Measurements from ENCODE around the gene DIP2C.

Gene DIP2C

DNA sequence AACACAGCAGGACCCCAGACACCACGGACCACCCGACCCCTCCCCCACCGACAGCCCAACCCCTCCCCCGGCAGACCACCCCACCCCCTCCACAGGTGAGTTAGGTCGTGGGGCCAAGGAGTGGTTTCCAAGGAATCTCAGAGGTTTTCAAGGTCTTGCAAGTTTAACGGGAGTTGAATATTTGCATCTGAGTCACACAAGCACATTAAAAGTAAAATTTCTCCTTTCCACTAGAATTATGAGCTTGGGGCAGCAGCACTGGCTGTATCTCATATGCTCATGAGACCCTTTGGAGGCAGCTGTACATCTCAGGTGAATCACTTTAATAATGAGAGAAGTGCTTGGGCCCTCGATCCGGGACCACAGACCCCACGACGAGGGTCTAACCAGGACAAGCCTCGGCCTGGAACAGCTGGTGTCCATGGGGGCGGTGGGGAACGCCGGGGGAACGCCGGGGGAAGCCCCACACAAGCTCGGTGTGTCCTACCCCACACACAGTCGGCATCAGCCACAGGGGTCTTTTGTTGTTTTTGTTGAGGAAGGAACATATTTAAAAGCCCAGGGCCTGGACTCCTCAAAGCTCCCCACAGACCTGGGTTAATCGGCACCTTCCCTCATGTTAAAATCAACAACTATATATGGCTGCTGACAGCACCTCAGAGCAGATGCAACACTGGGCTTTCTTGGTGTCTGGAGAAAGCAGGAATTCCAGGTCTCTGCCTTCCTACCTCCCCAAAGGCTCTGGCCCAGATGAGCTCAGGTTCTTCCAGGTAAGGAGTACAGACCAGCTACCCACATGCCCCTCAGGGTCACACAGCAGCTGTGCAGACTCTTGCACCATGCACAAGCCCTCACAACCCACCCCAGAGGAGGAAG is 130.3 kb downstream of the DIP2C start:
- no peak overlapping the region for H3K4me3 ChIP-seq (ENCODE audit: low read length in 2 of 2)
- peaks cover 37% of the 10 kb centered on the region for H3K4me1 ChIP-seq (ENCODE audit: control insufficient read depth, insufficient read depth, low read length)

DNA sequence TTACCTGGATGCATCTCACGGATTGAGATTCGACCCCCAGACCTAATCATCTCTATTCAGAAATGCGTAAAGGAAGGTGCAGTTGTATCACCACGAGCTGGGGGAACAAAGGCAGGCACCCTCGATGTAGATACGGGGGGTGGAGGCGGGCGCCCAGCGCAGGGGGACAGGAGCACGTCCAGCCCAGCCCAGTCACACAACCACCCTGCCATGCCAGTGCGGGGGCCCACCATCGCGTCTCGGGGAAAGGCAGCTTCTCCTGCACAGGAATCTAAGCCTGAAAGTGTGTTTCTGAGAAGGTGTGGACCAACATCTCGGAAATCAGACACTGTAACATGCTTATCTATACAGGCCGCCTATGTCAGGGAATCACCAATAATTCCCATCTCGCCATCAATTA is 131.1 kb downstream of the DIP2C start:
- peaks cover 37% of the 10 kb centered on the region for H3K4me1 ChIP-seq (ENCODE audit: control insufficient read depth, insufficient read depth, low read length)
- H3K9me3 ChIP-seq (ENCODE audit: control insufficient read depth in 2 of 2, low read length in 2 of 2) = no peaks in the 10 kb centered on the region
- no peaks in the 10 kb centered on the region for H3K27me3 ChIP-seq (ENCODE audit: control insufficient read depth in 1 of 2, insufficient read depth in 2 of 2, low read length in 2 of 2)
- H3K4me3 ChIP-seq (ENCODE audit: low read length in 2 of 2) = no peak overlapping the region
- no peaks in the 10 kb centered on the region for H3K36me3 ChIP-seq (ENCODE audit: control insufficient read depth in 2 of 2, insufficient read depth in 2 of 2, low read length in 2 of 2)
- no peak overlapping the region for H3K27ac ChIP-seq (ENCODE audit: low read length)
- H3K9ac ChIP-seq (ENCODE audit: low read length in 2 of 2) = no peak overlapping the region

More for the DNA sequence above, 130.3 kb downstream of the DIP2C start:
- H3K27ac ChIP-seq (ENCODE audit: low read length) = no peak overlapping the region
- no peak overlapping the region for H3K9ac ChIP-seq (ENCODE audit: low read length in 2 of 2)
- no peaks in the 10 kb centered on the region for H3K27me3 ChIP-seq (ENCODE audit: control insufficient read depth in 1 of 2, insufficient read depth in 2 of 2, low read length in 2 of 2)
- H3K9me3 ChIP-seq (ENCODE audit: control insufficient read depth in 2 of 2, low read length in 2 of 2) = peaks cover 0 to 2% of the 10 kb centered on the region in 2 donors
- H3K36me3 ChIP-seq (ENCODE audit: control insufficient read depth in 2 of 2, insufficient read depth in 2 of 2, low read length in 2 of 2) = no peaks in the 10 kb centered on the region

DNA sequence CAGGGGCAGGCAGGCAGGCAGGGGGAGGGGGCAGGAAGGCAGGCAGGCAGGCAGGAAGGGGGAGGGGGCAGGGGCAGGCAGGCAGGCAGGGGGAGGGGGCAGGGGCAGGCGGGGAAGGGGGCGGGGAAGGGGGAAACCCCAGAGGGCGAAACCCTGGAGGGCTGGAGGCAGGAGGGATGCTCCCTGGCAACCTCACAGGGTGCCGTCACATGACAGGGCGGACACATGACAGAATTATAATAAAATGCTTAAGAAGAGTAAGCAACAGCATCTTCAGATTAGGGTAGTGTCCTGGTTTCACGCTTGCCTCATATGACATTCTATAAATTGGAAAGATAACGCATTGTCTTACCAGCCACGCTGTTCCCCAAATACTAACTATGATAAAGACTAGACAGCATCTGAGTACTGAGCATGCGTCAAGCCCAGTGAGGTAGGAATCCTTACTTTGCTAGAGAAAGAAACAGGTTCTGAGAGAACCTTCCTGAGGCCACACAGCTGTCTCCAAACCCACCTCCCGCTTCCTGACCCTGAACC is 131.6 kb downstream of the DIP2C start:
- no peaks in the 10 kb centered on the region for H3K36me3 ChIP-seq (ENCODE audit: control insufficient read depth in 2 of 2, insufficient read depth in 2 of 2, low read length in 2 of 2)
- H3K9me3 ChIP-seq (ENCODE audit: control insufficient read depth in 2 of 2, low read length in 2 of 2) = no peaks in the 10 kb centered on the region
- no peak overlapping the region for H3K9ac ChIP-seq (ENCODE audit: low read length in 2 of 2)
- no peak overlapping the region for H3K27ac ChIP-seq (ENCODE audit: low read length)
- peaks cover 38% of the 10 kb centered on the region for H3K4me1 ChIP-seq (ENCODE audit: control insufficient read depth, insufficient read depth, low read length)
- no peaks in the 10 kb centered on the region for H3K27me3 ChIP-seq (ENCODE audit: control insufficient read depth in 1 of 2, insufficient read depth in 2 of 2, low read length in 2 of 2)
- no peak overlapping the region for H3K4me3 ChIP-seq (ENCODE audit: low read length in 2 of 2)

DNA sequence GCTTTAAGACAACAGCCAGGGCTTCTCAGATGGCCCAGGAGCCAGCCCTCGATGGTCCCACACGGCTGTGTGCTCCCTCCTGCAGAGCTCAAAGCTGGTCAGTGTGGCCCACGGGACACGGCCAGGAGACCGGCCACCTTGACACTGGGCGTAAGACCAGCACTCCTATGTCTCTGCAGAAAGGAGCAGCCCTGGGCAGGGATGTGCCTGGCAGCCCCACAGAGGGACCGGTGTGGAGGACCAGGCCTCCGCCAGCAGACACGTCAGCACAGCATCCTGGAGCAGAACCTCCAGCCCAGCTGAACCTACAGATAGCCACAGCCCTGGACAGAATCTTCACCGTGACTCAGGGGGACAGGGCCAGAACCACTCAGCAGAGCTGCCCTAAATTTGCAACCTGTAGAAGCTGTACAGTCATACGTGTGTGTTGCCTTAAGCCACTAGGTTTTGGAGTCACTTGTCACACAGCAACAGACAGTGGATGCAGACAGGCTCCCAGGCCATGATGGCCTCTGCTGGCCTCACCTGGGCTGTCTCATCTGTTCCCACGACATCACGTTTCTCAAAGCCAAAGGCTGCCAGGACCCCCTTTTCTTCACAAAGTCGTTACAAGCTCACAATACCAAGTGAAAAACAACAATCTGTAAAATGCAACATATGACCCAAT is 132.4 kb downstream of the DIP2C start:
- Histone ChIP-seq H3K27ac (ENCODE audit: low read length) (no peak overlapping the region), H3K9ac (ENCODE audit: low read length in 2 of 2) (no peak overlapping the region), H3K4me3 (ENCODE audit: low read length in 2 of 2) (no peak overlapping the region), H3K27me3 (ENCODE audit: control insufficient read depth in 1 of 2, insufficient read depth in 2 of 2, low read length in 2 of 2) (no peaks in the 10 kb centered on the region), H3K36me3 (ENCODE audit: control insufficient read depth in 2 of 2, insufficient read depth in 2 of 2, low read length in 2 of 2) (no peaks in the 10 kb centered on the region), H3K9me3 (ENCODE audit: control insufficient read depth in 2 of 2, low read length in 2 of 2) (no peaks in the 10 kb centered on the region), H3K4me1 (ENCODE audit: control insufficient read depth, insufficient read depth, low read length) (peaks cover 35% of the 10 kb centered on the region)

DNA sequence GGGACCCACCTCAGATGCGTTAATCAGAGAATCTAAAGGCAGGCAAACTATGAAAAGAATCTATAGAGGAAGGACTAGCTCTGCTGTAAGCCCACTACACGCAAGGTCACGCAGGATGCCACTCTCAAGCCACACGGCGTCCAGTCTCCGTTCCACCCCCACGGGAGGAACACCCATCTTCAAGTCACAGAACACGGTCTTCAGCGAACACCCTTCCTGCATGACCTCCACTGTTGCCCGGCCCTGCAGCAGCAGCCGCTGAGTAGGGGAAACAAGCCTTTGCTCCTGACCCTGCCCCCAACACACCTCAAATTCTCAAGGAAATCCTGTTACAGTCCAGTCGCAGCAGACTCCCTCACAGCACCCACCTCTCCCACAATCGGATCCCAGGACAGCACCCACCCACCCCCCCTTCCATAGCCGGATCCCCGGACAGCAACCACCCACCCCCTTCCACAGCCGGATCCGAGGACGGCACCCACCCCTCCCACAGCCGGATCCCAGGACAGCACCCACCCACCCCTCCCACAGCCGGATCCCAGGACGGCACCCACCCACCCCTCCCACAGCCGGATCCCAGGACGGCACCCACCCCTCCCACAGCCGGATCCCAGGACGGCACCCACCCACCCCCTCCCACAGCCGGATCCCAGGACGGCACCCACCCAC is 133.7 kb downstream of the DIP2C start:
- H3K4me3 ChIP-seq (ENCODE audit: low read length in 2 of 2) = no peak overlapping the region
- H3K27ac ChIP-seq (ENCODE audit: low read length) = no peak overlapping the region
- no peak overlapping the region for H3K9ac ChIP-seq (ENCODE audit: low read length in 2 of 2)
- no peaks in the 10 kb centered on the region for H3K27me3 ChIP-seq (ENCODE audit: control insufficient read depth in 1 of 2, insufficient read depth in 2 of 2, low read length in 2 of 2)
- H3K9me3 ChIP-seq (ENCODE audit: control insufficient read depth in 2 of 2, low read length in 2 of 2) = no peaks in the 10 kb centered on the region
- no peaks in the 10 kb centered on the region for H3K36me3 ChIP-seq (ENCODE audit: control insufficient read depth in 2 of 2, insufficient read depth in 2 of 2, low read length in 2 of 2)
- peaks cover 36% of the 10 kb centered on the region for H3K4me1 ChIP-seq (ENCODE audit: control insufficient read depth, insufficient read depth, low read length)

DNA sequence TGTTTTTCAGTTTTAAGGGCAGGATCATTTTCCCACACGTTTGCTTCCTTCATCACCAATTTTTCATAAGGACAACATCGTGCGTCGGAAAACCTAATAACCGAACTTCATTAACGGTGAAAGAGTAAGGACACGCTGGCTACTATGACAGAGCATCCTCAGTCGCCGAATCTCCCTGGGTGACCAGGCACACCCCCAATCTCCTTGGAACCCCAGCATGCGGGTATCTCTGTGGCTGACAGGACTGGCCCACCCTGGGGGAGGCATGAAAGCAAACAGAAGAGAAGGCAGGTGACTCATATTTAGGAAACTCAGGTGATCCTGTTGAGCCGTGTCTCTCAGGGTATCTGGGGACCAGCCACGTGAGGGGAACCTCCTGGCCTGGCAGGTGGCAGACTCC is 134.2 kb downstream of the DIP2C start:
- no peaks in the 10 kb centered on the region for H3K27me3 ChIP-seq (ENCODE audit: control insufficient read depth in 1 of 2, insufficient read depth in 2 of 2, low read length in 2 of 2)
- H3K4me1 ChIP-seq (ENCODE audit: control insufficient read depth, insufficient read depth, low read length) = peaks cover 39% of the 10 kb centered on the region
- no peak overlapping the region for H3K4me3 ChIP-seq (ENCODE audit: low read length in 2 of 2)
- H3K9me3 ChIP-seq (ENCODE audit: control insufficient read depth in 2 of 2, low read length in 2 of 2) = no peaks in the 10 kb centered on the region
- H3K9ac ChIP-seq (ENCODE audit: low read length in 2 of 2) = no peak overlapping the region
- no peaks in the 10 kb centered on the region for H3K36me3 ChIP-seq (ENCODE audit: control insufficient read depth in 2 of 2, insufficient read depth in 2 of 2, low read length in 2 of 2)
- no peak overlapping the region for H3K27ac ChIP-seq (ENCODE audit: low read length)

DNA sequence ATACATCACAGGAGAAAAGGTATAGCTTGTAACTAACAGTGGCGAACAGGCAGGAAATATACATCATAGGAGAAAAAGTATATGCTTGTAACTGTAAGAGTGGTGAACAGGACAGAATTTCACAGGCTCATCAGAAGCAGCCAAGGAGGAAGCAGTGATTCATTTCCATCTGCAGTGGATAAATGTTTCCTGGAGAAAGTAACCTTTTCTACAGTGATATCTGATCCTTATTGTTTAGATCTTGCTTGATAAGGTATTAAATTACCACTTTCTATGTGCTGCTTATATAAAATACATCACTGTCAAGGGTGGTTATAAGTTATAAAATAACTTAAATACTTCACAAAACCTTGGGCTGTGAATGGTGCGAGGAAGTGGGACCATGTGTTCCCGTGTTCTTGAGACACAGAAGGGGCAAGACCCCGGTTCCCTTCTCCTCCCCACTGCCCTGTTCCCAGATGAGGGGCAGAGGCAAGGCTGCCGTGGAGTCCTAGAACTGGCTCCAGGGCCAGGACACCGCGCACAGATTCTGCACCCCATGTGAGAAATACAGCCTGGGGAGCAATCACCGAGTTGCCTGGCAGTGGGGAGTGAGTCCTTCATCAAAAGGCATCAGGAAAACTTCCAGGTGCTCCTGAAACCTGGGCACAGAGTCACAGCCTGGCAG is 135.2 kb downstream of the DIP2C start:
- H3K4me3 ChIP-seq (ENCODE audit: low read length in 2 of 2) = no peak overlapping the region
- H3K36me3 ChIP-seq (ENCODE audit: control insufficient read depth in 2 of 2, insufficient read depth in 2 of 2, low read length in 2 of 2) = no peaks in the 10 kb centered on the region
- no peaks in the 10 kb centered on the region for H3K27me3 ChIP-seq (ENCODE audit: control insufficient read depth in 1 of 2, insufficient read depth in 2 of 2, low read length in 2 of 2)
- H3K27ac ChIP-seq (ENCODE audit: low read length) = no peak overlapping the region
- H3K9ac ChIP-seq (ENCODE audit: low read length in 2 of 2) = no peak overlapping the region
- H3K4me1 ChIP-seq (ENCODE audit: control insufficient read depth, insufficient read depth, low read length) = peaks cover 39% of the 10 kb centered on the region
- H3K9me3 ChIP-seq (ENCODE audit: control insufficient read depth in 2 of 2, low read length in 2 of 2) = no peaks in the 10 kb centered on the region

DNA sequence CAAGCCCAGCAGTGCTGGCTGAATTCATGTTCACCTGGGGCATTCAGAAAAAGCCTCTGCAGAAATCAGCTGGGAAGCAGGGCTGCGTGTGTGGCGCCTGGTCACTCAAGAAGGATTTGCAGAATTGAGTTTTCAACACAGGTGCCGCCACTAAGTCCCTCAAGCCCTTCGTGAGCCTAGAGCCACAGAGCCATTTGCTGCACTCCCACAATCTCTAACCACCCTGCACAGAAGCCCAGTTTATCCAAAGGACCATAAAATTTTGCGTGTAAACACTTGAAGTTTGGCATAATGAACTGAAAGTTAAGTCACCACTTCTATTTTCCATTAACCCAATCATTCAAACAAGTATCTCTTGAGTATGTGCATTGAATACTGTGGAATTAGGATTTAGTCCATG is 136.2 kb downstream of the DIP2C start:
- H3K4me3 ChIP-seq (ENCODE audit: low read length in 2 of 2) = no peak overlapping the region
- H3K36me3 ChIP-seq (ENCODE audit: control insufficient read depth in 2 of 2, insufficient read depth in 2 of 2, low read length in 2 of 2) = no peaks in the 10 kb centered on the region
- H3K9me3 ChIP-seq (ENCODE audit: control insufficient read depth in 2 of 2, low read length in 2 of 2) = no peaks in the 10 kb centered on the region
- peaks cover 36% of the 10 kb centered on the region for H3K4me1 ChIP-seq (ENCODE audit: control insufficient read depth, insufficient read depth, low read length)
- H3K9ac ChIP-seq (ENCODE audit: low read length in 2 of 2) = no peak overlapping the region
- H3K27me3 ChIP-seq (ENCODE audit: control insufficient read depth in 1 of 2, insufficient read depth in 2 of 2, low read length in 2 of 2) = no peaks in the 10 kb centered on the region
- H3K27ac ChIP-seq (ENCODE audit: low read length) = no peak overlapping the region

DNA sequence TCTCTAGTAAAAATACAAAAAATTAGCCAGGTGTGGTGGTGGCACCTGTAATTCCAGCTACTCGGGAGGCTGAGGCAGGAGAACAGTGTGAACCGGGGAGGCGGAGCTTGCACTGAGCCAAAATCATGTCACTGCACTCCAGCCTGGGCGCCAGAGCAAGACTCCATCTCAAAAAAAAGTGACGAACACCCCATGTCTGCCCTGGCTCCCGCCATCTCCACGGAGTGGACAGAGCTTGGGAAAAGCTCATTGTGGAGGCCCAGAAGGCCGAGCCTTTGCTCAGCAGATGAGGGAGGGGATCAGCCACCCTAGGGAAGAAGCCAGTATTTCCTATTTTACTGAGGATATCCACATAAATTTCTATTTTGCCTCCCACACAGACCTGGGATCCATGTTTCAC is 136.8 kb downstream of the DIP2C start:
- Histone ChIP-seq H3K36me3 (ENCODE audit: control insufficient read depth in 2 of 2, insufficient read depth in 2 of 2, low read length in 2 of 2) (no peaks in the 10 kb centered on the region), H3K27me3 (ENCODE audit: control insufficient read depth in 1 of 2, insufficient read depth in 2 of 2, low read length in 2 of 2) (no peaks in the 10 kb centered on the region), H3K9me3 (ENCODE audit: control insufficient read depth in 2 of 2, low read length in 2 of 2) (no peaks in the 10 kb centered on the region), H3K4me1 (ENCODE audit: control insufficient read depth, insufficient read depth, low read length) (peaks cover 38% of the 10 kb centered on the region), H3K4me3 (ENCODE audit: low read length in 2 of 2) (no peak overlapping the region), H3K27ac (ENCODE audit: low read length) (no peak overlapping the region), H3K9ac (ENCODE audit: low read length in 2 of 2) (no peak overlapping the region)
